Gastrocnemius medialis (tissue), 4 donors: ENCODE results near the gene PUS3.

ENCODE experiments used
- POLR2A ChIP-seq, 2 donors: fragments of 450-650 bp; IDR thresholded peaks; one replicate each; pipeline ENCODE4 v1.6.1; 2017; ENCODE audit warnings: antibody characterized with exemption in 2 of 2, mild to moderate bottlenecking in 2 of 2, moderate library complexity in 2 of 2
- TF ChIP-seq, protein P1 (sequence below), 5 experiments: fragments of 450-650 bp in 3 of 5; fragments of 200-600 bp in 2 of 5; sonication (generic) in 2 of 5; IDR thresholded peaks in 4 of 5; conservative IDR thresholded peaks in 1 of 5; 1 replicate in 4 of 5; 2 replicates in 1 of 5; pipeline ENCODE4 v1.5.1; 2016 to 2019; ENCODE audit warnings: antibody characterized with exemption in 5 of 5, mild to moderate bottlenecking in 3 of 5, moderate library complexity in 3 of 5

DNA sequence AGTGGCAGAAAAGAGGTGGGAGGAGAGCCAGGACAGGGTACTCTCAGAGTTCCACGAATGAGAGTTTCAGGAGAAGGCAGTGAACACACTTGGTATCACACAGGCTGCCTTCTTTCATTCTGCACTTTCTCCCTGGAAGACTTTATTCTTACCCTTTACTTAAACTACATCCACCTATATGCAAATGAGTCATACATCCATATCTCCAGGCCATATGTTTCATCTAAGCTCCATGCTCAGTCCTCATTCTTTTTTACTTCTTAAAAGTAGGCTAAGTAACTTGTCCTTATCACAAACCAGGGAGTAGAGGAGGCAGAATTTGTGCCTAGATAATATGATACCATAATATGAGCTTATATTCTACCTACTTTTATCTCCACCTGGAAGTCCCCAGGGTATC, 21.7 kb downstream of the PUS3 start:
- TF ChIP-seq, protein P1, sequence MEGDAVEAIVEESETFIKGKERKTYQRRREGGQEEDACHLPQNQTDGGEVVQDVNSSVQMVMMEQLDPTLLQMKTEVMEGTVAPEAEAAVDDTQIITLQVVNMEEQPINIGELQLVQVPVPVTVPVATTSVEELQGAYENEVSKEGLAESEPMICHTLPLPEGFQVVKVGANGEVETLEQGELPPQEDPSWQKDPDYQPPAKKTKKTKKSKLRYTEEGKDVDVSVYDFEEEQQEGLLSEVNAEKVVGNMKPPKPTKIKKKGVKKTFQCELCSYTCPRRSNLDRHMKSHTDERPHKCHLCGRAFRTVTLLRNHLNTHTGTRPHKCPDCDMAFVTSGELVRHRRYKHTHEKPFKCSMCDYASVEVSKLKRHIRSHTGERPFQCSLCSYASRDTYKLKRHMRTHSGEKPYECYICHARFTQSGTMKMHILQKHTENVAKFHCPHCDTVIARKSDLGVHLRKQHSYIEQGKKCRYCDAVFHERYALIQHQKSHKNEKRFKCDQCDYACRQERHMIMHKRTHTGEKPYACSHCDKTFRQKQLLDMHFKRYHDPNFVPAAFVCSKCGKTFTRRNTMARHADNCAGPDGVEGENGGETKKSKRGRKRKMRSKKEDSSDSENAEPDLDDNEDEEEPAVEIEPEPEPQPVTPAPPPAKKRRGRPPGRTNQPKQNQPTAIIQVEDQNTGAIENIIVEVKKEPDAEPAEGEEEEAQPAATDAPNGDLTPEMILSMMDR (IDR thresholded peaks at IDR 0.05 in 4 of 5, conservative IDR thresholded peaks at IDR 0.05 in 1 of 5), result no peak
- TF ChIP-seq POLR2A (IDR thresholded peaks at IDR 0.05), result no peak
